H4 (cell line): ENCODE measurements around the gene AACS. TPM values are rescaled to one million over a fixed set of nuclear protein-coding genes. Genes with fewer than 3 reads are reported as not detected.
"Not testable (repeated sequence)": the region's sequence is repeated elsewhere in the genome, so short reads cannot be mapped to it uniquely, and the experiment has no call there.

Experiments
- DNase-seq: peaks from one replicate; pipeline ENCODE4 v3.0.0-alpha.2; 2015; ENCODE audit warnings: low spot score
- total RNA-seq: library from RNA; depleted of rRNA; stranded (reverse); fragments of >200 nt; shearing (Covaris generic); gene quantifications from 2 replicates; pipeline ENCODE4 v1.2.3, GENCODE V29; 2014

Gene AACS
- total RNA-seq, 1 experiment from 2014 or later: 21.4 TPM

DNA sequence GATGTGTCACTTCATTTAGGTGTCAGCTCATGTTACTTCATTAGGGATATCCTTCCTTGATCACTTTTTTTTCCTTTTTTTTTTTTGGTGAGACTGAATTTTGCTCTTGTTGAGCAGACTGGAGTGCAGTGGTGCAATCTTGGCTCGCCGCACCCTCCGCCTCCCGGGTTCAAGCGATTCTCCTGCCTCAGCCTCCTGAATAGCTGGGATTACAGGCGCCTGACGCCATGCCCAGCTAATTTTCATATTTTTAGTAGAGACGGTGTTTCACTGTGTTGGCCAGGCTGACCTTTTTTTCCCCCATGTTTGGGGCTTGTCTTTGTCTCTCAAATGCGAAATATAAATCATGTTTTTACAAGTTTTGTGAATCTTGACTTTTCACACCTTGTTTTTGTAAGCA, 9.6 kb upstream of the AACS start:
- no peak for DNase-seq

DNA sequence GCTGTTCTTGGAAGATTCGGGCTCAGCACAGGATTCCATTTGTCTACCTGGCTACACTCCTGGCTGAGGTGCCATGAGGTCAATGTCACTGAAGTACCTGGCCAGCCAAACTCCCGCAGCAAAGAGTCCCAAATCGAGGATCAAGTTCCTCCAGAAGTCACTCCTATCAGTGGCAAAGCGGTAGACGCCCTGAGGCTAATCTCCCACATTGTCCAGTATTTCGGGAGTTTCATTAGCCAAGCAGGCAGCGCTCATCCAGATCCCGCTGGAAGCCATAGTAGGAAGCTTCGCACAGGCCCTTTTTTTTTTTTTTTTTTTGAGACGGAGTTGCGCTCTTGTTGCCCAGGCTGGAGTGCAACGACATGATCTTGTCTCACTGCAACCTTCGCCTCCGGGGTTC, 8.9 kb upstream of the AACS start:
- DNase-seq: no peak

DNA sequence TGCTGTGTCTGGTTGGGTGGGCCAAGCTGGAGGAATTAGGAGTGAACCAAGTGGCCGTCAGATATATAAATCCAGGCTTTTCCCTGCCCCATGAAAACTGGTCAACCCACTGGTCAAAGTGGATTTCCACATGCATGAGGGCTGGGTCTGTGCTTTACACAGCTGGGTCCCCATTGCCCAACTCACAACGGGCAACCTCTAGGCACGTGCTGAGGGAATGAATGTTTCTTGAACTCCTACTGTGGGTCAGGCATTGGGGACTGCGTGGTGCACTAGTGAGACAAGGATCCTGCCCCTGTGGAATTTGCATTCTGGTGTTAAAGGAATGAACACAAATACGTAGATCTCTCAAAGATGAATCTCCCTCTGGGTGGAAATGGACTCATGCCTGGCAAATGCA, 7.5 kb upstream of the AACS start:
- no peak for DNase-seq

DNA sequence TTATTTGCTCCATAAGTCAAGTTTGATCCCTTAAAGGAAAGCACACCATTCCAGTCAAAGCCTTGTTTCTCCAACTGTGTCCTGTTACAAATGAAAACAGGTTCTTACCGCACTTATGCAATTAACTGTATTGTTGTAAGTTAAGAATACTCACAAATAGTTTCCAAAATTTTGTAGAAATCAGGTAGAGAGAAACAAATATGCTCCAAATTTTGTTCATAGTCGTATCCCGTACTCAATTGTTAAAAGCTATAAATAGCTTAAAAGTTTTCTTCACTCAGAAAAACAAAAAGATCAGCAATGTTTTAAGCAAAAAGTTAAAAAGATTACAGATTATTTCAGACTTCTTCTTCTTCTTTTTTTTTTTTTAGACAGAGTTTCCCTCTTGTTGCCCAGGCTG, 4.0 kb upstream of the AACS start:
- DNase-seq: no peak

DNA sequence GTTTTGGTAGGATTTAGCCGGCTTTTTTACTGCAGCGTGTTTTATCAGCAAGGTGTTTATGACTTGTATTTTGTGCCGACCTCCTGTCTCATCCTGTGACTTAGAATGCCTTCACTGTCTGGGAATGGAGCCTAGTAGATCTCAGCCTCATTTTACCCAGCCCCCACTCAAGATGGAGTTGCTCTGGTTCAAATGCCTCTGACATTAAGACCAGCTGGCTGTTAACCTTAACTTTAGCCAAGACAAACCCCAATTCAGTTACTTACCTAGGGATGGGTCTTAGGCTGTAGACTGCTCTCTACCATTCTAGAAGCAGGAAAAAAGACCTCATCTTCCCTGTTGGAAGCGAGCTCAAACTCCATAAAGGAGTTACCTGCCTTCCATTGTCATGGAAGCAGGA, 1.7 kb upstream of the AACS start:
- not testable (repeated sequence) for DNase-seq

DNA sequence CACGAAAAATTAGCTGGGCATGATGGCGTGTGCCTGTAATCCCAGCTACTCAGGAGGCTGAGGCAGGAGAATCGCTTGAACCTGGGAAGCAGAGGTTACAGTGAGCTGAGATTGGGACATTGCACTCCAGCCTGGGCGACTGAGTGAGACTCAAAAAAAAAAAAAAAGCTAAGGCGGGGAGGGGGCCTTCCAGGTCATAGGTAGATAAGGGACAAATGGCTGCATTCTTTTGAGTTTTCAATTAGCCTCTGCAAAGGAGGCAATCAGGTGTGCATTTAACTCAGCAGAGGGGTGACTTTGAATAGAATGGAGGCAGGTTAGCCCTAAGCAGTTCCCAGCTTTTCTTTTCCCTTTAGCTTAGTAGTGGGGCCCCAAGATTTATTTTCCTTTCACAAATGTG, 743 bp upstream of the AACS start:
- DNase-seq: no peak

DNA sequence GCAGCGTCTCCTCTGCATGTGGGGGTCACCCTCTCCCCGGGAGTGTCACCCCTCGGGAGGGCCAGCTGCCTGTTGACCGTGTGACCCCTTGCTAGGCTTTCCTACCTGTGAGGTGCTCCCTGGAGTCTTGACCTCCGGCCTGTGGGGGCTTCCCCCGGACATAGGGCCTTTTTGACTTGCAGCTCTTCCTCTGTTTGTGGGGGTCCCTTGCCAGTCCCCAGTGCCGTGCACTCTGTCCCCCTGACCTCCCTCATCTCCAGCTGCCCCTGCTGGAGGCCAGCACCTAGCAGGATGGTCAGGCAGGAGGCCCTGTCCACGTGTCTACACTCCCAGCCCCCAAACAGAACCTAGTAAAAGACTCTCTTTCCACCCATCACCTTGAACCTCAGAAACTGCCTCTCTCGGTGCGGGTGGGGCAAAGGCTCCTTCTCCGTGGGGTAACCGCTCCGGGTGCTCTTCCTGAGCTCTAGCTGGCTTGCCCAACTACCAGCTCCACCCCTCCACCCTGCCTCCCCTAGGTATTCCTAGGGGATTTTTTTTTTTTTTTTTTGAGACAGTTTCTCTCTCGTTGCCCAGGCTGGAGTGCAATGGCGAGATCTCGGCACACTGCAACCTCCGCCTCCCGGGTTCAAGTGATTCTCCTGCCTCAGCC, 810 bp downstream of the AACS start:
- DNase-seq: no peak

DNA sequence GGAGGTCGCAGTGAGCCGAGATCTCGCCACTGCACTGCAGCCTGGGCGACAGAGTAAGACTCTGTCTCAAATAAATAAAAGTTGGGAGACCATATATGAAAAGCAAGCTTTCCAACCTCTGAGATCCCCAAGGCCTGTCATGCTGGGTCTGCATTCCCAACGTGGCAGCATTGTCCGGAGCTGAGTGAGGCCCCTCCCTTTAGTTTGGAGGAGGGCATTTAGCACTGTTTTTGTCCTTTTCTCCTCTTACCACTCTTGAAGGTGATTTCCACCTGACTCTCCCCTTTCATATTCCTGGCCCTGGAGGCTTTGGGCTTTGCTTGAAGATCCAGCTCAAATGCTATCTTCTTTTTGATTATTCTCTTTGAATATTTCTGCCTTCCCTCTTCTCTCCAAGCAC, 3.2 kb downstream of the AACS start:
- DNase-seq: no peak

DNA sequence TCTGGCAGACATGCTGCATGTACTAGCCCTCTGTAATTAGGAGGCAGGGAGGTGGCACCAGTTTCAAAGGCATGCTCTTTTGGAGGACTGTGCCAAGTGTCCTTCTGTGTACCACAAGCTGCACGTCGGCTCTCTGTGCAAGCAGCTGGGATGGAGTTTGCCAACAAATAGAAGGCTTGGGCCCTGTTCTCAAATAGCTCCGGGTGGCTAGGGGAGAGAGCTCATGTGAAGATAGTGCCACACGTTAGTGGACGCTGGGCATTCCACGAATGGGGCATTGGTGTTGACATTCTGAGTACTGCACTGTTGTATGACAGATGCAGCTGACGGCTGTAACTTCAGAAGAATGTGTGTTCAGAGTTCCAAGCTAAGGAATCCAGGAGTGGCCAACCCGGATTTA, 4.4 kb downstream of the AACS start:
- no peak for DNase-seq

DNA sequence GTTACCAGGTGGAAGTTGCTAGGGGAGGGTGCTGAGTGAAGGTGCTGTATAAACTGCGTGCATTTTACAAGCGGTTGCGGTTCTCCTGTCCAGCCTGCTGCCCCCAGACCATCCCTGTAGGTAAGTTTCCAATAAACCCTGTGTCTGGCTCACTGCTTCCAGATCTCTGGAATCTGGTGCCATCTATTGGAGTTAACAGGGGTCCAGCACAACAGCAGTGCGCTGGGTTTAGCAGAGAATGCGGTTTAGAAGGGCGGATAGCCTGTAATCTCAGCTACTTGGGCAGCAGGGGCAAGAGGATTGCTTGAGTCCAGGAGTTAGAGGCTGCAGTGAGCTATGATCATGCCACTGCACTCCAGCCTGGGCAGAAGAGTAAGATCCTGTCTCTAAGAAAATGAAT, 4.9 kb downstream of the AACS start:
- DNase-seq: no peak

DNA sequence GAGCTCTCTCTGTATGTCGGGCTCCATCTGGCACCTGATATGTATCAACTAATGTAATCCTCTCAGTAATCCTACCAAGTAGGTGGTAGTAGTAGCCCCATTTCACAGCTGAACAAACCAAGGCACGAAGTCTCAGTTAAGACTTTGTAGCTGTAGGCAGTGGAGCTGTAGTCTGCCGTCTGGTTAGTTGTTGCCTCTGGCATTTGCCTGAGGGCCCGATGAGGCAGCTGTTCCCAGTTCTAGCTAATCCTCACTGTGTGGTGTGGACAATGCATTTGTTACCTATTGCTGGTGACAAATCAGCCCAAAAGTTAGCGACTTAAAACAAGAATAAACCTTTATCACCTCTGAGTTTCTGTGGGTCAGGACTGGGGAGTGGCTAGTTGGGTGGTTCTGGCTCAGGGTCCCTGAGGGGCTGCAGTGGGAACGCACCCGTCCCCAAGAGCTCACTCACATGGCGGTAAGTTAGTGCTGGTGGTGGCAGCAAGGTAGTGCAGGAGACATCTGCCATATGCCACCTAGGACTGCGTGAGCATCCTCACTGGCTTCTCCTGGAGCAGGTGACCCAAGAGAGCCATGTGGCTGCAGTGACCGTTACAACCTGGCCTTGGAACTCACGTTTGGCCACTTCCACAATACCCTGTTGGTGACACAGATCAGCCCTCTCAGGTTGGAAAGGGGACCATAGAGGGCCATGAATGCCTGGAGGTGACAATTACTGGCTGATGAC, 5.6 kb downstream of the AACS start:
- no peak for DNase-seq

DNA sequence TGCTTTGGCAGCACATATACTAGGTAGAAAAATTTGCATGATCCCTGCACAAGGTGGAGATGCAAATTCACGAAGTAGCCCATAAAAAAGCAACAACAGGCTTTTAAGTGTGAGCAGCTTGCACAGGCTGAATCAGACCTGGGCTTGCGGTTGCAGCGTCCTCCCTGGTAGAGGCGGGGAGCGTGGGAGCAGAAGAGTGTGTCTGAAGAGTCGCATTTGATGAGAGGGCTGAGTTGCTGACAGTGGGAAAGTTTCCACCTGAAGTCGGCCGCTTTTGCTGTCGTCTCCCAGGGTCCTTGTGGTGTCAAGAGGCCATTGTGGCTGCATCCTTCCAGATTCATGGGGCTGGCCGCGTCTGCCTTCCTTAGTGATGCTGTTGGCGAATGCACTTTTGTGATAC, 6.2 kb downstream of the AACS start:
- no peak for DNase-seq

DNA sequence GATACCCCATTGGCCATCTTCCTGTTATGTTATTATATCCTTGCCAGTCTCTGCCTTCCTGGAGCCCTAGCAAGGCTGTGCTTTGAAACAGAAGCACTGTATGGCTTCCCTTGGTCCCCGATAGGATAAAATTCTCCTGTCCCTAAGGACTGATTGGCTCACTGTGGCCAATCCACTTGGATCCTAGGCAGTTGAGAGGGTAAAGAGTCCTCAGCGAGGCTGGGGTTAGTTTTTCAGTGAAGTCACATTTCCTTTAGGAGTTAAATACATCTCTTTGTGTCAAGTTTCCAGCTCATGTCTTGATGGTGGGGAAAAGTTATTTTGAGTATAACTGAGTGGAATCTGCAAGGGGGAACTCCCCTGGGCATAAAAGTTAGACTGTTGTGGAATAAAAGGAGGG, 7.3 kb downstream of the AACS start:
- DNase-seq: no peak

DNA sequence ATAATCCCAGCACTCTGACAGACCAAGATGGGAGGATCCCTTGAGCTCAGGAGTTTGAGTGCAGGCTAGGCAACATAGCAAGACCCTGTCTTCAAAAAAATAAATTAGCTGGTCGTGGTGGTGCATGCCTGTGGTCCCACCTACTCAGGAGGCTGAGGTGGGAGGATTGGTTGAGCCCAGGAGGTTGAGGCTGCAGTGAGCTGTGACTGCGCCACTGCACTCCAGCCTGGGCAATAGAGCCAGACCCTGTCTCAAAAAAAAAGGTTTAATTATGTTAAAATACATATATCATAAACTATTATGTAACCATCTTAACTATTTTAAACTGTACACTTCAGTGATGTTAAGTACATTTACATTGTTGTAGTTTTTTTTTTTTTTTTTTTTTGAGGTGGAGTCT, 9.1 kb downstream of the AACS start:
- not testable (repeated sequence) for DNase-seq

DNA sequence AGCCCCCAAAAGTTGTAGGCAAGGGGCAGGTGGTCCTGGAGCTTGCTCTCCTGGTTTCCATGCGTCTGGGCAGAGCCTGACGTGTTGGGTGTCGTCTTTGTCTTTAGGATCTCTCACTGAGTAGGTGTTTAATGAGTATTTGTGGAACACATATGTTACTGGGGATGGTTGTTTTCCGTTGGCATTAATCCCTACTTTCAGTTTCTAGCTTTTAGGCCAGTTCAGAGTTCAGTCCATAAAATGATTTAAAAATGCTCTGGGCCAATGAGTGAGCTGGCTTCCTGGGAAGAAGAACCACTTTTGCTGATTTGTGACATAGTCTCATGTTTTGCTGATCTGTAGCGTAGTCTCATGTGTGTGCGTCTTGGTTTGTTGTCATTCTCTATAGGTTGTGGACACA, 10.9 kb downstream of the AACS start:
- DNase-seq: no peak

DNA sequence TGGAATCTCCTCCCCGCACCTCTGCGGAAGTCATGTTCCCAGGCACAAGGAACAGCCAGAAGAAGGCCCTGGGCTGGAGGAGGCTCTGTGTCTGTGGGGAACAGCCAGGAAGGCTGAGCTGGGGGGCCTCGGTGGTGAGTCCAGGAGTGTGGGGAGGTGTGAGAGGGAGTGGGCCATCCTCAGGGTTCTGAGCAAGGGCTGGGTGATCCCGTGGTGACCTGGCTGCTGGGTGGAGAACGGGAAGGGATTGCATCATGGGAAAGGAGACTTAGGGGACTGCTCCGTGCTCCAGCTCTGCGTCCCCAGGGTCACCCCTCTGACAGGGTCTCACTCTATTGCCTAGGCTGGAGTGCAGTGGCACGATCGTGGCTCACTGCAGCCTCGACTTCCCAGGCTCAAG, 13.8 kb downstream of the AACS start:
- no peak for DNase-seq

DNA sequence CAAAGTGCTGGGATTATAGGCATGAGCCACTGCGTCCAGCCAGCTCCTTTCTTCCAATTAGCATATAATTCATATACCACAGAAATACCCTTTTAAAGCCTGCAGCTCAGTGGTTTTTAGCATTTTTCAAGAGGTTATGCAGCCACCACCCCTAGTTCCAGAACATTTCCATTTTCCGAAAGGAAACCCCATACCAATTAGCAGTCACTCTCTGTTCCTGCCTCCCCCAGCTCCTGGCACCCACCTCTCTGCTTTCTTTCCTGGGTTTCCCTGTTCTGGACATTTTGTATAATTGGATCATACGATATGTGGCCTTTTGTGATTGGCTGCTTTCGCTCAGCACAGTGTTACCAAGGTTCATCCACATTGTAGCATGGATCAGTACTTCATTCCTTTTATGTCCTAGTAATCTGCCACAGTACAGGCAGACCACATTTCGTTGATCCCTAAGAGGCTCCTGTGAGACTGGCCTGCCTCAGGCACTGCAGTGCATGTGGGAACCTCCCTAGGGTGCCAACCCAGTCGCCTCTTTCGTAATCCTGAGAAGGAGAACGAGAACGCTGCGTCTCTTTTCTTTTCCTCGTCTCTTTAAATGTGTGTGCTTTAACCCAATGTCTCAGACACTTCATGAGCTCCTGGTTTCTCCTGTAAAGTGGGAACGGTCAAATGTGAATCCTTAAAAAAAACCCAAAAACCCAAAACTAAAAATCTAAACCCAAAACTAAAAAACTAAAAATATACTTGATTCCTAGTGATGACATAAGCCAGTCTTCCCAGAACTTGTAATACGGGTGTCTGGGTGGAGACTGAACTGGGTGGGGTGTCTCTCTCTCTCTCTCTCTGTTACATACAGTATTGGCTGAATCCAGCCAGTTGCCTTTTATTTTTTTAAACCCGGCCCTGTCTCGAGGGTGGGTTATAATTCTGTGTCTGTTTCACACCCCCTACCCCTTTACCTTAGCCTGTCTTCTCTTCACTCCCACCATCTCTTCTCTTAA, 14.7 kb downstream of the AACS start:
- no peak for DNase-seq

DNA sequence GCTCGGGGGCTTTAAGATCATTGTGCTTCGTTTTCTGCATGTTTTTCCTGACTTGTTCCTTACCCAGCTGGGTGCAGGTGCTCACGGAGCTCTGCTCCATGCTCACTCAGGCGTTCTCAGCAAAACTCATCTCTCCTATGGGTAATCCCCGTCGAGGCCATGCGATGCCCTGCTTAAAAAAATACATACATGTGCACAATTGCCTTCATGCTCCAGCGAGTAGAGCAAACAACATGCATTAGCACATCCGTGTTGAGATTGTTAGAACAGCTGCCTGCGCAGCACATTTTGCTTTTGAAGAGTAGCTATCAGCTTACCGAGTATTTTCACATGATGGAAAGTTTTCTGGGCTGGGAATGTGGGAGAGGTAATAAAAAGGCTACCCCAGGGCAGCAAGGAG, 16.2 kb downstream of the AACS start:
- no peak for DNase-seq

DNA sequence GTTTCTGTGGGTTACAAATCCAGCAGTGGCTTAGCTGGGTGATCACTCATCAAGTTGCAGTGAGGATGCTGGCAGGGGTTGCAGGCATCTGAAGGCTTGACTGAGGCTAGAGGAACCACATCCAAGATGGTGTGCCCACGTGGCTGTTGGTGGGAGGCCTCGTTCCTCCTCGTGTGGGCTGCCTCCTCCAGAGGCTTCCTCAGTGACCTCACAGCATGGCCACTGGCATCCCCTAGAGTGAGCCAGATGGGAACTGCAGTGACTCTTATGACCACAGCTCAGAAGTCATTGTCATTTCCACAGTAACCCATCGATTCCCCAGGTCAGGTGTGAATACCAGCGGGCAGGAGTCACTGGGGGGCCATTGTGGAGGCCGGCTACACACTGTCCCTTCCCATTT, 17.8 kb downstream of the AACS start:
- DNase-seq: no peak

DNA sequence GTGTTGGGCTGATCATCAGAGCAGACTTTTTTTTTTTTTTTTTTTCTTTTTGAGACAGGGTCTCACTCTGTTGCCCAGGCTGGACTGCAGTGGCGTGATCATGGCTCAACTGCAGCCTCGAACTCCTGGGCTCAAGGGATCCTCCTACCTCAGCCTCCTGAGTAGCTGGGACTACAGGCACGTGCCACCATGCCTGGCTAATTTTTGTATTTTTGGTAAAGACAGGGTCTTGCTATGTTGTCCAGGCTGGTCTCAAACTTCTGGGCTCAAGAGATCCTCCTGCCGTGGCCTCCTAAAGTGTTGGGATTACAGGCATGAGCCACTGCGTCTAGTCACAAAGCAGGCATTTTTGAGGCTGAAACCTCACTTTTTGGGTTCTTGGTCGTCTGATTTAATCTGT, 23.0 kb downstream of the AACS start:
- DNase-seq: not testable (repeated sequence)

DNA sequence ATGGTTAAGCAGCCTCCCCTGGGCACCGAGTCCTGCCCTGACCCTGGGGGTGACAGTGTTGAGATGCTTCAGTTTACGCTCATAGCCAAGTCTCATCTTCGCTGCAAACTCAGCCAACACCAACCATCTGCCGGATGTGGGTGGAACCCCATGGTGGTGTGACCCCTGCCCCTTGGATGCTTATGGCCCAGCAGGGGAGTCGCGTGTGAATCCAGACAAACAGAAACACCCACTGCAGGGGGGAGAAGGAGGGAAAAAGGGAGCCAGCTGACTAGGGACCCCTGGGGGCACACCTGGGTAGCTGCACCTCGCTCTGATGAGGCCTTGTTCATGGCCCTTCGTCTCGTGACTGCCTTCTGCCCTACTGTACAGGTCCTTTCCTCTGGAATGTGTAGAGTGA, 23.8 kb downstream of the AACS start:
- no peak for DNase-seq

DNA sequence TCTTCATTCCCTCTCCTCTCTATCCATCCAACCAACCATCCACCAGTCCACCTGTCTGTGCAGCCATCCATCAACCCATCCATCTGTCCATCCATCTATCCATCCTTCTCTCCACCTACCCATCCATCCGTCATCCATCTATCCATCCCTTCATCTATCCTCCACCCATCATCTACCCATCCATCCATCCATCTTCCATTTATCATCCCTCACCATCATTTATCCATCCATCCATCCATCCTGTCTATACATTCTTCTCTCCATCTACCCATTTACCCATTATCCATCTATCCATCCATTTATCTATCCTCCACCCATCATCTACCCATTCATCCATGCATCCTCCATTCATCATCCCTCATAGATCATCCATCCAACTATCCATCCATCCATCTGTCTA, 24.4 kb downstream of the AACS start:
- DNase-seq: no peak

DNA sequence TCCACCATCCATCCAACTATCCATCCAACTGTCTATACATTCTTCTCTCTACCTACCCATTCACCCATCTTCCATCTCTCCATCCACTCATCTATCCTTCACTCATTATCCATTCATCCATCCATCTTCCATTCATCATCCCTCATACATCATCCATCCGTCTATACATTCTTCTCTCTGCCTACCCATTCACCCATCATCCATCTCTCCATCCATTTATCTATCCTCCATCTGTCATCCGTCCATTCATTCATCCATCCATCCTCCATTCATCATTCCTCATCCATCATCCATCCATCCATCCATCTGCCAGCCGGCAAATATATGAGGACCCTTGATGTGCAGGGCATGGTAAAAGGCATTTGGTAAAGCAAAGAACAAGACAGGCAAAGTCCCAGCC, 25.2 kb downstream of the AACS start:
- no peak for DNase-seq
